ENCODE measurements around the gene ZBTB49. TPM values are rescaled to one million over a fixed set of nuclear protein-coding genes. Genes with fewer than 3 reads are reported as not detected.
"Not testable (repeated sequence)": the region's sequence is repeated elsewhere in the genome, so short reads cannot be mapped to it uniquely, and the experiment has no call there.

The ZBTB49 gene
- total RNA-seq, 1 donor = 9.9 TPM

GRCh38 chr4:4249866-4250265 is 40.2 kb upstream of the ZBTB49 start:
- DNase-seq (ENCODE audit: low read depth) = no peak
- TF ChIP-seq, protein P1, sequence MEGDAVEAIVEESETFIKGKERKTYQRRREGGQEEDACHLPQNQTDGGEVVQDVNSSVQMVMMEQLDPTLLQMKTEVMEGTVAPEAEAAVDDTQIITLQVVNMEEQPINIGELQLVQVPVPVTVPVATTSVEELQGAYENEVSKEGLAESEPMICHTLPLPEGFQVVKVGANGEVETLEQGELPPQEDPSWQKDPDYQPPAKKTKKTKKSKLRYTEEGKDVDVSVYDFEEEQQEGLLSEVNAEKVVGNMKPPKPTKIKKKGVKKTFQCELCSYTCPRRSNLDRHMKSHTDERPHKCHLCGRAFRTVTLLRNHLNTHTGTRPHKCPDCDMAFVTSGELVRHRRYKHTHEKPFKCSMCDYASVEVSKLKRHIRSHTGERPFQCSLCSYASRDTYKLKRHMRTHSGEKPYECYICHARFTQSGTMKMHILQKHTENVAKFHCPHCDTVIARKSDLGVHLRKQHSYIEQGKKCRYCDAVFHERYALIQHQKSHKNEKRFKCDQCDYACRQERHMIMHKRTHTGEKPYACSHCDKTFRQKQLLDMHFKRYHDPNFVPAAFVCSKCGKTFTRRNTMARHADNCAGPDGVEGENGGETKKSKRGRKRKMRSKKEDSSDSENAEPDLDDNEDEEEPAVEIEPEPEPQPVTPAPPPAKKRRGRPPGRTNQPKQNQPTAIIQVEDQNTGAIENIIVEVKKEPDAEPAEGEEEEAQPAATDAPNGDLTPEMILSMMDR (IDR thresholded peaks at IDR 0.05; ENCODE audit: insufficient read depth, low read depth, low read length) = no peak
- no peak overlapping the region for H3K4me3 ChIP-seq (ENCODE audit: low read depth, low read length)

GRCh38 chr4:4254199-4254598 is 35.9 kb upstream of the ZBTB49 start:
- DNase-seq (ENCODE audit: low read depth) = no peak
- TF ChIP-seq, protein P1 (IDR thresholded peaks at IDR 0.05; ENCODE audit: insufficient read depth, low read depth, low read length) = no peak
- no peak overlapping the region for H3K4me3 ChIP-seq (ENCODE audit: low read depth, low read length)

DNA sequence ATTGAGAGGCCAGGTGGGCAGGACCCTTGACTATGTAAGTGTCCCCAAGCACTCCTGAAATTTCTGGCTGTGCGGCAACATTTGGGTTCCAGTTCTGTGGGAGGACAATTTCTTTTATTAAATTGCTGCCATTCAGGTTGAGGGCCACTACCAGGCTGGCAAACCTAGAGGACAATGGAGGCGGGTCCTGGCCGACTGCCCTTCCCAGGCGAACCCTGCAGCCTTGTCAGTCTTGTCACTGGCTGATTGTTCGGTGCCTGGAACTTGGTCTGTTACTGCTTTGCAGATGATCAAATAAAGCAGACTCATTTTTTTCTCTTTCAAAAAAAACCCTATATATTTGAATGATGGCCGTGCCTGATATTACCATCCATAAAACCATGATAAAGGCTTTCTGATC is 35.4 kb upstream of the ZBTB49 start:
- TF ChIP-seq, protein P1 (IDR thresholded peaks at IDR 0.05; ENCODE audit: insufficient read depth, low read depth, low read length) = no peak
- no peak overlapping the region for H3K4me3 ChIP-seq (ENCODE audit: low read depth, low read length)
- no peak for DNase-seq (ENCODE audit: low read depth)

- TF ChIP-seq, protein P1 (IDR thresholded peaks at IDR 0.05; ENCODE audit: insufficient read depth, low read depth, low read length) = no peak
Observed at GRCh38 chr4:4256799-4257198, 33.3 kb upstream of the ZBTB49 start.

DNA sequence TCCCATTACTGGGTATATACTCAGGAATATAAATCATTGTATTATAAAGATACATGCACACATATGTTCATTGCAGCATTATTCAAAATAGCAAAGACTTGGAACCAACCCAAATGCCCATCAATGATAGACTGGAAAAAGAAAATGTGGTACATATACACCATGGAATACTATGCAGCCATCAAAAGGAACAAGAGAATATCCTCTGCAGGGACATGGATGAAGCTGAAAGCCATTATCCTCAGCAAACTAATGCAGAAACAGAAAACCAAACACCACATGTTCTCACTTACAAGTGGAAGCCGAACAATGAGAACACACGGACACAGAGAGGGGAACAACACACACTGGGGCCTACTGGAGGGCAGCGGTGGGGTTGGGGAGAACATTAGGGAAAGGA is 32.3 kb upstream of the ZBTB49 start:
- DNase-seq (ENCODE audit: low read depth); H3K4me3 ChIP-seq (ENCODE audit: low read depth, low read length): not testable (repeated sequence)

More at GRCh38 chr4:4256799-4257198, 33.3 kb upstream of the ZBTB49 start:
- DNase-seq (ENCODE audit: low read depth) = no peak
- no peak overlapping the region for H3K4me3 ChIP-seq (ENCODE audit: low read depth, low read length)

DNA sequence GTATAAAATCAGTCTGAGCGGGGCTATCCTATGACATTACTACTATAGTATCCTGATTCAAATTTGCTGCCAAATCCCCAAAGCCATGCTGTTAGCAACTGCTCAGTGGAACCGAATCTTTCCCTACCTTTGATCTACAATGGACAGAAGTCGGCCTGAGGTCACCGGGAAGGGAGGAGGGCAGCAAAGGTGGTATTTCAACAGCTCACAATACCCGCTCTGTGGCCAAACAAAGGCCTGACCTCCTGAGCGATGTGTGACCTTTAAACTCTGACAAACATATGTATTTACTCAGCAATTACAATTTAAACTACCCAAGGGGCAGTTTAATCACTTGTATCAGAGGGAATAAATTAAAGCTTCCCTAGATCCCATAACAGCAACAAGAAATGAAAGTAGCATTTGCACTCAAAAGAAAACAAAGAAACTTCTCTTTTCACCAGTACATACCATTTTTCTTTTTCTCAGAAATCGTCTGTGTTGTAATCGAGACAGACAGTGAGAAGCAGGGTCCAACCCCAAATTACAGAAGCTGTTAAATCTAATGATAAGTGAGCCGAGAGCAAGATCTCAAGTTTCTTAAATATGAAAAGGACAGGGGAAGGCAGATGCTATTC is 30.5 kb upstream of the ZBTB49 start:
- no peak for DNase-seq (ENCODE audit: low read depth)
- TF ChIP-seq, protein P1 (IDR thresholded peaks at IDR 0.05; ENCODE audit: insufficient read depth, low read depth, low read length) = no peak
- H3K4me3 ChIP-seq (ENCODE audit: low read depth, low read length) = no peak overlapping the region

DNA sequence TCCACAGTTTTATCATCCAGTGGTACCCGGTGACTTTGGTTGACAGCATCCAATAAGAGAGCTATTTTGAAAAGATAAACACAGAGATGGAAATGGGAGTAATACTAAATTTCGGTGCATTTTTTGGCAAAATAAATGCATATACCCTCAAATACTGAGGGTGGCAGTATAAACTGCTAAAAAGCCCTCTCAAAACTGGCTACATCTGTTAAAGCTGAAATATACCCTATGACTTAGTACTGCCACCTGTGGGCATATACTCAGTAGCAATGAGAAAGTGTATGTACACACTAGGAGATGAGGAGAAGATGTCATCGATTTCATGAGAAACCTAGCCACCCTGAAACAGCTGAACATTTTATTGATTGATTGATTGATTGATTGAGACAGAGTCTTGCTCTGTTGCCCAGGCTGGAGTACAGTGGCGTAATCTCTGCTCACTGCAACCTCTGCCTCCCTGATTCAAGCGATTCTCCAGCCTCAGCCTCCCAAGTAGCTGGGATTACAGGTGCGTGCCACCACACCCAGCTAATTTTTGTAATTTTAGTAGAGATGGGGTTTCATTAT is 29.8 kb upstream of the ZBTB49 start:
- peak; percentile 69 for DNase-seq (ENCODE audit: low read depth)
- TF ChIP-seq, protein P1 (IDR thresholded peaks at IDR 0.05; ENCODE audit: insufficient read depth, low read depth, low read length) = peak; percentile 51

More for the DNA sequence above, 29.8 kb upstream of the ZBTB49 start:
- no peak overlapping the region for H3K4me3 ChIP-seq (ENCODE audit: low read depth, low read length)
